ENCODE results near the gene CTXND1.

CTXND1 gene

GRCh38 chr15:80267658-80268057, 15.6 kb upstream of the CTXND1 start:
- no peaks in the 10 kb centered on the region for H3K9me3 ChIP-seq (ENCODE audit: insufficient read depth, low read depth, low read length)
- H3K4me2 ChIP-seq (ENCODE audit: low read depth, low read length, poor library complexity, severe bottlenecking): no peak overlapping the region
- no peak overlapping the region for H3K4me3 ChIP-seq (ENCODE audit: low read length, poor library complexity, severe bottlenecking)
- H3K36me3 ChIP-seq (ENCODE audit: insufficient read depth, low read length): no peaks in the 10 kb centered on the region
- no peaks in the 10 kb centered on the region for H3K27me3 ChIP-seq (ENCODE audit: insufficient read depth, low read length, poor library complexity, severe bottlenecking)
- no peaks in the 10 kb centered on the region for H3F3A ChIP-seq (ENCODE audit: low read depth)
- H3K4me1 ChIP-seq (ENCODE audit: insufficient read depth, low read length, poor library complexity, severe bottlenecking): no peaks in the 10 kb centered on the region
- no peak for TF ChIP-seq CTCF (conservative IDR thresholded peaks at IDR 0.05; ENCODE audit: low read length)
- no peak for TF ChIP-seq EZH2phosphoT487 (IDR thresholded peaks at IDR 0.05; ENCODE audit: borderline replicate concordance)
- no peaks in the 10 kb centered on the region for H3K79me2 ChIP-seq (ENCODE audit: insufficient read depth, low read length)
- H3K9me2 ChIP-seq (replicated peaks; ENCODE audit: low read depth, low read length): no peaks in the 10 kb centered on the region
- H2AFZ ChIP-seq (ENCODE audit: low read length): no peak overlapping the region
- H3K9ac ChIP-seq (ENCODE audit: low read depth, low read length, poor library complexity, severe bottlenecking): no peak overlapping the region
- H4K20me1 ChIP-seq (ENCODE audit: insufficient read depth, low read length, poor library complexity, severe bottlenecking): no peaks in the 10 kb centered on the region

GRCh38 chr15:80266745-80267144, 14.7 kb upstream of the CTXND1 start:
- H3K4me3 ChIP-seq (ENCODE audit: low read length, poor library complexity, severe bottlenecking): no peak overlapping the region
- H3K9me2 ChIP-seq (replicated peaks; ENCODE audit: low read depth, low read length): no peaks in the 10 kb centered on the region
- H2AFZ ChIP-seq (ENCODE audit: low read length): no peak overlapping the region
- H3K9me3 ChIP-seq (ENCODE audit: insufficient read depth, low read depth, low read length): no peaks in the 10 kb centered on the region
- TF ChIP-seq EZH2phosphoT487 (IDR thresholded peaks at IDR 0.05; ENCODE audit: borderline replicate concordance) (no peak), CTCF (conservative IDR thresholded peaks at IDR 0.05; ENCODE audit: low read length) (no peak)
- no peaks in the 10 kb centered on the region for H3K36me3 ChIP-seq (ENCODE audit: insufficient read depth, low read length)
- H3K4me1 ChIP-seq (ENCODE audit: insufficient read depth, low read length, poor library complexity, severe bottlenecking): no peaks in the 10 kb centered on the region
- H3K79me2 ChIP-seq (ENCODE audit: insufficient read depth, low read length): no peaks in the 10 kb centered on the region
- H4K20me1 ChIP-seq (ENCODE audit: insufficient read depth, low read length, poor library complexity, severe bottlenecking): no peaks in the 10 kb centered on the region
- H3K4me2 ChIP-seq (ENCODE audit: low read depth, low read length, poor library complexity, severe bottlenecking): no peak overlapping the region
- H3F3A ChIP-seq (ENCODE audit: low read depth): no peaks in the 10 kb centered on the region
- H3K27me3 ChIP-seq (ENCODE audit: insufficient read depth, low read length, poor library complexity, severe bottlenecking): no peaks in the 10 kb centered on the region
- H3K9ac ChIP-seq (ENCODE audit: low read depth, low read length, poor library complexity, severe bottlenecking): no peak overlapping the region

- Histone ChIP-seq H3K4me1 (ENCODE audit: insufficient read depth, low read length, poor library complexity, severe bottlenecking) (no peaks in the 10 kb centered on the region), H3K9me2 (replicated peaks; ENCODE audit: low read depth, low read length) (no peaks in the 10 kb centered on the region), H3K9me3 (ENCODE audit: insufficient read depth, low read depth, low read length) (0 out of 2 replicates have a peak, but pooled peaks cover 2% of the 10 kb centered on the region), H3K36me3 (ENCODE audit: insufficient read depth, low read length) (no peaks in the 10 kb centered on the region), H2AFZ (ENCODE audit: low read length) (no peak overlapping the region), H3K4me2 (ENCODE audit: low read depth, low read length, poor library complexity, severe bottlenecking) (no peak overlapping the region), H3K79me2 (ENCODE audit: insufficient read depth, low read length) (no peaks in the 10 kb centered on the region), H3K9ac (ENCODE audit: low read depth, low read length, poor library complexity, severe bottlenecking) (no peak overlapping the region), H3K4me3 (ENCODE audit: low read length, poor library complexity, severe bottlenecking) (no peak overlapping the region), H4K20me1 (ENCODE audit: insufficient read depth, low read length, poor library complexity, severe bottlenecking) (no peaks in the 10 kb centered on the region), H3K27me3 (ENCODE audit: insufficient read depth, low read length, poor library complexity, severe bottlenecking) (no peaks in the 10 kb centered on the region), H3F3A (ENCODE audit: low read depth) (no peaks in the 10 kb centered on the region)
- TF ChIP-seq EZH2phosphoT487 (IDR thresholded peaks at IDR 0.05; ENCODE audit: borderline replicate concordance) (no peak), CTCF (conservative IDR thresholded peaks at IDR 0.05; ENCODE audit: low read length) (no peak)
Measured at GRCh38 chr15:80266113-80266512, 14.1 kb upstream of the CTXND1 start.

Measured in Loucy (cell line).